Measurements from ENCODE around the gene KCNIP4.

- no peak for TF ChIP-seq EZH2 (IDR thresholded peaks at IDR 0.05; ENCODE audit: low read depth, unreplicated experiment)
- no peak for TF ChIP-seq CTCF (conservative IDR thresholded peaks at IDR 0.05; ENCODE audit: low read depth in 2 of 2)
- TF ChIP-seq REST (IDR thresholded peaks at IDR 0.05; ENCODE audit: unreplicated experiment) = no peak
- TF ChIP-seq ETS1 (IDR thresholded peaks at IDR 0.05) = no peak
- TF ChIP-seq EZH2phosphoT487 (IDR thresholded peaks at IDR 0.05; ENCODE audit: unreplicated experiment) = no peak
- no peak for TF ChIP-seq CREB1 (CRISPR knock-in tag; IDR thresholded peaks at IDR 0.05; ENCODE audit: low read depth)
Measured at GRCh38 chr4:20681271-20681670, 1267.3 kb downstream of the KCNIP4 start.
